HG03558 (cell line): ENCODE results near the gene ZNF318.
"Not testable (repeated sequence)": the region's sequence is repeated elsewhere in the genome, so short reads cannot be mapped to it uniquely, and the experiment has no call there.

Experiments
- ATAC-seq: cut with Tn5 transposase; IDR thresholded peaks from one replicate; pipeline ENCODE4 v1.9.1; 2021; ENCODE audit warnings: moderate number of reproducible peaks; ENCODE audit not compliant: unreplicated experiment; ENCODE audit errors: extremely low read depth

ZNF318 gene

DNA sequence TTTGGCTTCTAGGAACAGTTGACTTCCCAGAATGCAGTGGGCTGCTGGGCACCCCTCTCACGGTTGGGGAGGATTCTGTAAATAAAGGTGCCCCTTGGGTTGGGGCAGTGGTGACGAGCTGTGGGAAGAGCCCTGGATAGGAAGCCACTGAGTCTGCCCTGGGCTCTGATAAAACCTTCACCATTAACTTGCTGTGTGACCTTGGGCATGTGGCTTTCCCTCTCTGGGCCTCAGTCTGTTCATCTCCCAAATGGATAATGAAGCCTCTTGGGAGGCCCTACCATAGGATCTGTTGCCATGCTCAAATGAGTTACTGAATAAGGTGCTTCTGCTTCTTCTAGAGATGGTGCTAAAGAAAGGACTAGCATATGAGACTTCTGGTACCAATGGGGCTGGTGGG is 64.6 kb downstream of the ZNF318 start:
- ATAC-seq, result no peak

- no peak for ATAC-seq
Observed at GRCh38 chr6:43304361-43304760, 65.1 kb downstream of the ZNF318 start.

GRCh38 chr6:43303751-43304331 is 65.6 kb downstream of the ZNF318 start:
- ATAC-seq, result no peak

DNA sequence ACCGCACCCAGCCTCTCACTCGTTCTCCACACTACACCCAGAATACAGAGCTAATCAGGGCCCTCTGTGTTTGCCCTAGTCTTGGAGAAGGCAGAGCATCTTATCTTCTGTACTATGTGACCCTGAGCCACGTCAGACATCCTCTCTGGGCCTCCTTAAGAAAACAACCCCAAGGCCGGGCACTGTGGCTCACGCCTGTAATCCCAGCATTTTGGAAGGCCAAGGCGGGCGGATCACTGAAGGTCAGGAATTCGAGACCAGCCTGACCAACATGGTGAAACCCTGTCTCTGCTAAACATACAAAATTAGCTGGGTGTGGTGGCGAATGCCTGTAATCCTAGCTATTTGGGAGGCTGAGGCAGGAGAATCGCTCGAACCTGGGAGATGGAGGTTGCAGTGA is 66.4 kb downstream of the ZNF318 start:
- ATAC-seq, result not testable (repeated sequence)

- ATAC-seq, result no peak
Observed at GRCh38 chr6:43302126-43302525, 67.3 kb downstream of the ZNF318 start.

DNA sequence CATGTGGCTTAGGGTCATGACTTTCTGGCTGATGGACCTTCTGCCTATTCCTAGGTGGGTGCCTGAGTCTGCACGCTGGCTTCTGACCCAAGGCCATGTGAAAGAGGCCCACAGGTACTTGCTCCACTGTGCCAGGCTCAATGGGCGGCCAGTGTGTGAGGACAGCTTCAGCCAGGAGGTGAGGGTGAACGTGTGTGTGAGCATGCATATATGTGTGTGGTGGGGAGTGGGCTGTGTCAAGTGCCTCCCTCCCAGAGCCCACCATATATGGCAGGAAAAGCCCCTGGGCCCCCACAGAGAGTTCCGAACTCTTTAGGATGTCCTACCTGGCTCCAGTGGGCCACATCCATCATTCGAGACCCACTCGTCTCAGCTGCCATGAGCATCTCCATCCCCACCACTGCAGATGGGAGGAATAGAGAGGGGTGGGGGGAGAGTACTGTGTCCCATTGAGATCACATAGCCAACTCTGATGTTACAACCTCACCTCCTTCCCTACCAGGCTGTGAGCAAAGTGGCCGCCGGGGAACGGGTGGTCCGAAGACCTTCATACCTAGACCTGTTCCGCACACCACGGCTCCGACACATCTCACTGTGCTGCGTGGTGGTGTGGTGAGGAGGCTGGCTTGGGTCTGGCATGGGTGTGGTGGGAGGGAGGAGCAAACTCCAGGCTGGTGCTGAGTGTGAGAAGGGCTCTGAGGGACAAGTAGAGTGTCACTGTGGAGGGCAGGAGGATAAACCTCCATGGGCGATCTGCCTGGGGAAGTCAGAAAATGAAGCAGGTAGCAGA is 68.2 kb downstream of the ZNF318 start:
- no peak for ATAC-seq

DNA sequence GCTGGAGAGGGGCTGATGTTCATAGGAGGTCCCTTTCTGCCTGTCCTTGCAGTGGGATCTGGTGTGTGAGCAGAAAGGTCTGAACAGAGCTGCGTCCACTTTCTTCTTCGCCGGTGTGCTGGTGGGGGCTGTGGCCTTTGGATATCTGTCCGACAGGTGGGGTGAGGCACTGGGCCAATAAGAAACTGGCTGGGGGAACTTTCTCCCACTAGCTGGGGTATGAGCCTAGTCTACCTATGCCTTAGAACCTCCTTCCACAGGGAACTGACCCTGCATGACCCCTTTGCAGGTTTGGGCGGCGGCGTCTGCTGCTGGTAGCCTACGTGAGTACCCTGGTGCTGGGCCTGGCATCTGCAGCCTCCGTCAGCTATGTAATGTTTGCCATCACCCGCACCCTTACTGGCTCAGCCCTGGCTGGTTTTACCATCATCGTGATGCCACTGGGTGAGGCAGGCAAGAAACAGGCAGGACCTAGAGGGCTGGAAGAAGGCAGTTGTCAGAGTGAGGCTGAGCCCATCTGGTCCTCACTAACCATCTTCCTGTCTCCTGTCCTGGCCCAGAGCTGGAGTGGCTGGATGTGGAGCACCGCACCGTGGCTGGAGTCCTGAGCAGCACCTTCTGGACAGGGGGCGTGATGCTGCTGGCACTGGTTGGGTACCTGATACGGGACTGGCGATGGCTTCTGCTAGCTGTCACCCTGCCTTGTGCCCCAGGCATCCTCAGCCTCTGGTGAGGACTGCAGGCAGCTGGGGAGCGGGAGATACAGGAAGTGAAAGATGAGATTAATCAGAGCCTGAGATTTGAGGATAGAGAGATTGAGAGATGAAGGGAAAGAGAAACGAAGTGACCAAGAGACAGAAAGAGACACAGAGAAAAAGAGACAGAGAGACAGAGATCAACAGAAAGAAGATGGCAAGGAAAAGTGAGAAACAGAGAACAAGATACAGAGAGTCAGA is 69.8 kb downstream of the ZNF318 start:
- no peak for ATAC-seq

- no peak for ATAC-seq
Observed at GRCh38 chr6:43298565-43299337, 70.7 kb downstream of the ZNF318 start.

- ATAC-seq, result no peak
Observed at GRCh38 chr6:43297644-43298564, 71.5 kb downstream of the ZNF318 start, which contains the start of gene SLC22A7. Gene SLC22A7 (plus strand): TSS chr6:43298260. CDS start chr6:43298359, 99 bp downstream.

GRCh38 chr6:43296780-43297497 is 72.5 kb downstream of the ZNF318 start:
- no peak for ATAC-seq

- ATAC-seq, result no peak
Observed at GRCh38 chr6:43295456-43295855, 74.0 kb downstream of the ZNF318 start.

- ATAC-seq, result no peak
Observed at GRCh38 chr6:43294536-43294935, 74.9 kb downstream of the ZNF318 start.

- ATAC-seq, result no peak
Observed at GRCh38 chr6:43293698-43294097, 75.7 kb downstream of the ZNF318 start.

- no peak for ATAC-seq
Observed at GRCh38 chr6:43292763-43293318, 76.6 kb downstream of the ZNF318 start.

DNA sequence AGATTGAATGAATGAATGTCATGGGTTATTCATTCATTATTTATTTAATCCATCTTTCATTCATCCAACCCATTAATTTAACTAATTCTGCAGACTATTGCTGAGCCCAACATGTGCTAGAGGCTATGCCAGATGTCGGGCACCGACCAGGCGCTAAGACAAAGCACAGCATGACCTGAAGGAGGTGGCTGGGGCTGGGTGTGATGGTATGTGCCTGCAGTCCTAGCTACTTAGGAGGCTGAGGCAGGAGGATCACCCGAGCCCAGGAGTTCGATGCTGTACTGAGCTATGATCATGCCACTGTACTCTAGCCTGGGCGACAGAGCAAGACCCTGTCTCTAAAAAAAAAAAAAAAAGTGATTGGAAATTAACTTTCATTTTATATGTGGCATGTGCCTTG is 77.1 kb downstream of the ZNF318 start:
- ATAC-seq, result no peak

DNA sequence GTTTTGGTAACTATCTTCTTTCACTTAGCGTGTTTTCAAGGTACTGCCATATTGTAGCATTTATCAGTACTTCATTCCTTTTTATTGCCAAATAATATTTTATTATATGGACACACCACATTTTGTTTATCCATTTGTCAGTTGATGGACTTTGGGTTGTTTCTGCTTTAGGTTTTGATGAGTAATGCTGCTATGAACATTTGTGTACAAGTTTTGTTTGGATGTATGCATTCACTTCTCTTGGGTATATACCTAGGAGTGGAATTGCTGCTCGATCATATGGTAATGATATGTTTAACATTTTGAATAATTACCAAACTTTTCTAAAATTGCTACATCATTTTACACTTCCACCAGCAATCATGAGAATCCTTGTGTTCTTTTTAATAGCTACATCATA is 77.7 kb downstream of the ZNF318 start:
- no peak for ATAC-seq

GRCh38 chr6:43290905-43291355 is 78.5 kb downstream of the ZNF318 start:
- no peak for ATAC-seq

GRCh38 chr6:43290339-43290904 is 79.0 kb downstream of the ZNF318 start:
- no peak for ATAC-seq
